Measurements from ENCODE around the gene FLOT2. TPM values are rescaled to one million over a fixed set of nuclear protein-coding genes. Genes with fewer than 3 reads are reported as not detected.

The FLOT2 gene
- total RNA-seq, 4 donors from 2014 or later: 48.1 to 76.1 (median 58.6) TPM

GRCh38 chr17:28849281-28849680 is 48.3 kb downstream of the FLOT2 start:
- no peak for TF ChIP-seq CTCF (IDR thresholded peaks at IDR 0.05; ENCODE audit: low read depth)

- TF ChIP-seq CTCF (IDR thresholded peaks at IDR 0.05; ENCODE audit: low read depth): no peak
Measured at GRCh38 chr17:28846231-28846630, 51.3 kb downstream of the FLOT2 start.

GRCh38 chr17:28843816-28844148 is 53.8 kb downstream of the FLOT2 start:
- TF ChIP-seq CTCF (IDR thresholded peaks at IDR 0.05; ENCODE audit: low read depth): no peak

GRCh38 chr17:28842282-28843012 is 55.1 kb downstream of the FLOT2 start, which contains the start of gene FAM222B:
Gene FAM222B, minus strand, starts transcription at chr17:28842790. Its CDS starts 76,123 bp downstream, at chr17:28766667.
- TF ChIP-seq CTCF (IDR thresholded peaks at IDR 0.05; ENCODE audit: low read depth): no peak

- no peak for TF ChIP-seq CTCF (IDR thresholded peaks at IDR 0.05; ENCODE audit: low read depth)
Measured at GRCh38 chr17:28841901-28842281, 55.6 kb downstream of the FLOT2 start.

- TF ChIP-seq CTCF (IDR thresholded peaks at IDR 0.05; ENCODE audit: low read depth): no peak
Measured at GRCh38 chr17:28839221-28839620, 58.3 kb downstream of the FLOT2 start.

- no peak for TF ChIP-seq CTCF (IDR thresholded peaks at IDR 0.05; ENCODE audit: low read depth)
Measured at GRCh38 chr17:28834420-28834819, 63.1 kb downstream of the FLOT2 start.

Small RNA genes within 50 kb of the gene (small RNA-seq; reads per million reads assigned to genes)
- 0.49 reads per million for gene RF00019

Other genes starting within 250 kb of the FLOT2 start
- gene SDF2, start 235.8 kb downstream of the FLOT2 start, total RNA-seq: 10 to 100 TPM; 37.4 to 43.7 (median 39.1) TPM
- gene SUPT6H, start 235.5 kb downstream of the FLOT2 start, total RNA-seq: 10 to 100 TPM; 52.2 to 69.5 (median 61.4) TPM
- gene PROCA1, start 185.8 kb downstream of the FLOT2 start, total RNA-seq: 1 to 10 TPM in 3 of 4 donors, not detected in 1; 2.0 to 8.5 (median 2.4) TPM
- gene RAB34, start 179.9 kb downstream of the FLOT2 start, total RNA-seq: 100 to 1,000 TPM in 1 of 4 donors, 10 to 100 TPM in 3; 43.0 to 133 (median 98.7) TPM
- gene RPL23A, start 177.7 kb downstream of the FLOT2 start, total RNA-seq: 100 to 1,000 TPM; 468 to 848 (median 543) TPM
- gene TLCD1, start 171.5 kb downstream of the FLOT2 start, total RNA-seq: 1 to 10 TPM in 3 of 4 donors, not detected in 1; 1.5 to 2.5 (median 1.6) TPM
- 1 to 10 TPM; 2.2 to 4.5 (median 2.9) TPM for gene NEK8, start 168.9 kb downstream of the FLOT2 start, total RNA-seq
- 1 to 10 TPM; 2.5 to 8.3 (median 5.2) TPM for gene TRAF4, start 153.7 kb downstream of the FLOT2 start, total RNA-seq
- gene FAM222B, start 54.9 kb downstream of the FLOT2 start, total RNA-seq: 10 to 100 TPM in 2 of 4 donors, 1 to 10 TPM in 2; 6.6 to 30.0 (median 12.1) TPM
- 10 to 100 TPM; 22.7 to 34.2 (median 25.0) TPM for gene ERAL1, start 42.7 kb downstream of the FLOT2 start, total RNA-seq
- 1 to 10 TPM; 2.1 to 3.6 (median 2.7) TPM for gene DHRS13, start 5.3 kb upstream of the FLOT2 start, total RNA-seq
- gene PHF12, start 53.8 kb upstream of the FLOT2 start, total RNA-seq: 10 to 100 TPM; 22.0 to 38.1 (median 25.2) TPM
- not detected for gene SEZ6, start 108.3 kb upstream of the FLOT2 start, total RNA-seq
- gene PIPOX, start 145.4 kb upstream of the FLOT2 start, total RNA-seq: 1 to 10 TPM in 3 of 4 donors, under 1 TPM in 1; 0.98 to 4.3 (median 1.5) TPM

Data from subcutaneous adipose tissue (tissue), 4 donors.